Peyer's patch (tissue), 4 donors: Measurements from ENCODE around the gene BANP.
"Not testable (repeated sequence)": the region's sequence is repeated elsewhere in the genome, so short reads cannot be mapped to it uniquely, and the experiment has no call there.

ENCODE experiments used
- POLR2A ChIP-seq, 2 donors: fragments of 450-650 bp; IDR thresholded peaks; one replicate each; pipeline ENCODE4 v1.5.1; 2017; ENCODE audit warnings: antibody characterized with exemption in 2 of 2, mild to moderate bottlenecking in 2 of 2, moderate library complexity in 2 of 2
- TF ChIP-seq, protein P1 (sequence below), 6 experiments: fragments of 450-650 bp in 4 of 6; fragments of 200-600 bp in 2 of 6; sonication (generic) in 1 of 6; IDR thresholded peaks; one replicate each; pipeline ENCODE4 v1.5.1; 2017 to 2019; ENCODE audit warnings: antibody characterized with exemption in 6 of 6, mild to moderate bottlenecking in 3 of 6, moderate library complexity in 1 of 6

- TF ChIP-seq, protein P1, sequence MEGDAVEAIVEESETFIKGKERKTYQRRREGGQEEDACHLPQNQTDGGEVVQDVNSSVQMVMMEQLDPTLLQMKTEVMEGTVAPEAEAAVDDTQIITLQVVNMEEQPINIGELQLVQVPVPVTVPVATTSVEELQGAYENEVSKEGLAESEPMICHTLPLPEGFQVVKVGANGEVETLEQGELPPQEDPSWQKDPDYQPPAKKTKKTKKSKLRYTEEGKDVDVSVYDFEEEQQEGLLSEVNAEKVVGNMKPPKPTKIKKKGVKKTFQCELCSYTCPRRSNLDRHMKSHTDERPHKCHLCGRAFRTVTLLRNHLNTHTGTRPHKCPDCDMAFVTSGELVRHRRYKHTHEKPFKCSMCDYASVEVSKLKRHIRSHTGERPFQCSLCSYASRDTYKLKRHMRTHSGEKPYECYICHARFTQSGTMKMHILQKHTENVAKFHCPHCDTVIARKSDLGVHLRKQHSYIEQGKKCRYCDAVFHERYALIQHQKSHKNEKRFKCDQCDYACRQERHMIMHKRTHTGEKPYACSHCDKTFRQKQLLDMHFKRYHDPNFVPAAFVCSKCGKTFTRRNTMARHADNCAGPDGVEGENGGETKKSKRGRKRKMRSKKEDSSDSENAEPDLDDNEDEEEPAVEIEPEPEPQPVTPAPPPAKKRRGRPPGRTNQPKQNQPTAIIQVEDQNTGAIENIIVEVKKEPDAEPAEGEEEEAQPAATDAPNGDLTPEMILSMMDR (IDR thresholded peaks at IDR 0.05) = not testable (repeated sequence)
- not testable (repeated sequence) for TF ChIP-seq POLR2A (IDR thresholded peaks at IDR 0.05)
These were observed 140.2 kb downstream of the BANP start for GRCh38 chr16:88091221-88091971.
